Measurements from ENCODE around the gene FAM20C. TPM values are rescaled to one million over a fixed set of nuclear protein-coding genes. Genes with fewer than 3 reads are reported as not detected.

Gene FAM20C
- total RNA-seq, 2 experiments from 2014 or later = not detected

- BruUV-seq (replicated peaks) = no TSS peak
- TF ChIP-seq CTCF (conservative IDR thresholded peaks at IDR 0.05; ENCODE audit: low read length) = no peak
- TF ChIP-seq EZH2phosphoT487 (IDR thresholded peaks at IDR 0.05; ENCODE audit: borderline replicate concordance, low read depth, low read length) = no peak
- ChIA-PET POLR2A (no interaction called here), CTCF (ENCODE audit: unreplicated experiment) (interaction anchor here (0.6 kb wide), 1 partner anchor 587 kb away, joined by 3 read pairs; no protein-coding TSS in a partner anchor)
- DNase-seq (ENCODE audit: low spot score) = peak; percentile 4
- no peaks in the 10 kb centered on the region for H4K20me1 ChIP-seq (ENCODE audit: insufficient read depth, low read length)
- intact Hi-C loops (cut with micrococcal nuclease; ENCODE audit: unreplicated experiment) = loop anchor here (5.0 kb wide), 1 partner anchor 579 kb away; the partner anchor contains the start of genes DNAAF5 and PRKAR1B
- peak overlapping the region; percentile 89 for H2AFZ ChIP-seq (ENCODE audit: low read length)
- H3K79me2 ChIP-seq (ENCODE audit: insufficient read depth, low read depth, low read length) = no peaks in the 10 kb centered on the region
- H3K4me3 ChIP-seq (ENCODE audit: low read depth, low read length, poor library complexity, severe bottlenecking) = peak overlapping the region; percentile 69
- H3K9me3 ChIP-seq (ENCODE audit: low read length) = no peaks in the 10 kb centered on the region
- peak overlapping the region; percentile 56 for H3K4me2 ChIP-seq (ENCODE audit: low read length)
- H3K4me1 ChIP-seq (ENCODE audit: insufficient read depth, low read length, poor library complexity, severe bottlenecking) = peaks cover 32% of the 10 kb centered on the region
- H3K36me3 ChIP-seq (ENCODE audit: insufficient read depth, low read length) = peaks cover 9% of the 10 kb centered on the region; the same call in 1 of the 2 replicates
- no peaks in the 10 kb centered on the region for H3K9me2 ChIP-seq (ENCODE audit: insufficient read depth, low read length)
- peak overlapping the region; percentile 71 for H3K27ac ChIP-seq (ENCODE audit: low read depth, low read length, poor library complexity, severe bottlenecking)
Measured at GRCh38 chr7:148543-148931, 43.8 kb upstream of the FAM20C start.

GRCh38 chr7:148932-149790 lies 43.2 kb upstream of the FAM20C start:
- ChIA-PET POLR2A (no interaction called here), CTCF (ENCODE audit: unreplicated experiment) (interaction anchor here (0.6 kb wide), 1 partner anchor 586 kb away, joined by 3 read pairs; no protein-coding TSS in a partner anchor)
- peak overlapping the region; percentile 71 for H3K27ac ChIP-seq (ENCODE audit: low read depth, low read length, poor library complexity, severe bottlenecking)
- H2AFZ ChIP-seq (ENCODE audit: low read length) = peak overlapping the region; percentile 89
- no peaks in the 10 kb centered on the region for H4K20me1 ChIP-seq (ENCODE audit: insufficient read depth, low read length)
- H3K36me3 ChIP-seq (ENCODE audit: insufficient read depth, low read length) = peaks cover 9% of the 10 kb centered on the region; the same call in 1 of the 2 replicates
- H3K79me2 ChIP-seq (ENCODE audit: insufficient read depth, low read depth, low read length) = no peaks in the 10 kb centered on the region
- no peaks in the 10 kb centered on the region for H3K9me3 ChIP-seq (ENCODE audit: low read length)
- TF ChIP-seq EZH2phosphoT487 (IDR thresholded peaks at IDR 0.05; ENCODE audit: borderline replicate concordance, low read depth, low read length) (no peak), CTCF (conservative IDR thresholded peaks at IDR 0.05; ENCODE audit: low read length) (no peak)
- no peaks in the 10 kb centered on the region for H3K9me2 ChIP-seq (ENCODE audit: insufficient read depth, low read length)
- peaks cover 27% of the 10 kb centered on the region for H3K4me1 ChIP-seq (ENCODE audit: insufficient read depth, low read length, poor library complexity, severe bottlenecking)
- H3K4me3 ChIP-seq (ENCODE audit: low read depth, low read length, poor library complexity, severe bottlenecking) = peak overlapping the region; percentile 69
- peak; percentile 97 for DNase-seq (ENCODE audit: low spot score)
- no TSS peak for BruUV-seq (replicated peaks)
- peak overlapping the region; percentile 56 for H3K4me2 ChIP-seq (ENCODE audit: low read length)
- intact Hi-C loops (cut with micrococcal nuclease; ENCODE audit: unreplicated experiment) = loop anchor here (5.0 kb wide), 1 partner anchor 578 kb away; the partner anchor contains the start of genes DNAAF5 and PRKAR1B
